HG03025 (cell line): ENCODE data around the gene PGA5.
"Not testable (repeated sequence)": the region's sequence is repeated elsewhere in the genome, so short reads cannot be mapped to it uniquely, and the experiment has no call there.

Experiments used
- ATAC-seq: cut with Tn5 transposase; IDR thresholded peaks from one replicate; pipeline ENCODE4 v1.9.1; 2021; ENCODE audit warnings: mild to moderate bottlenecking, moderate library complexity; ENCODE audit not compliant: unreplicated experiment, low FRiP score

Gene PGA5

GRCh38 chr11:61240875-61241274, at the start of gene PGA5:
PGA5 (plus strand) TSS chr11:61241175; CDS start chr11:61241227, 52 bp downstream.
- ATAC-seq, result not testable (repeated sequence)

- ATAC-seq, result no peak
Measured at GRCh38 chr11:61193596-61193995, 47.4 kb upstream of the PGA5 start.

DNA sequence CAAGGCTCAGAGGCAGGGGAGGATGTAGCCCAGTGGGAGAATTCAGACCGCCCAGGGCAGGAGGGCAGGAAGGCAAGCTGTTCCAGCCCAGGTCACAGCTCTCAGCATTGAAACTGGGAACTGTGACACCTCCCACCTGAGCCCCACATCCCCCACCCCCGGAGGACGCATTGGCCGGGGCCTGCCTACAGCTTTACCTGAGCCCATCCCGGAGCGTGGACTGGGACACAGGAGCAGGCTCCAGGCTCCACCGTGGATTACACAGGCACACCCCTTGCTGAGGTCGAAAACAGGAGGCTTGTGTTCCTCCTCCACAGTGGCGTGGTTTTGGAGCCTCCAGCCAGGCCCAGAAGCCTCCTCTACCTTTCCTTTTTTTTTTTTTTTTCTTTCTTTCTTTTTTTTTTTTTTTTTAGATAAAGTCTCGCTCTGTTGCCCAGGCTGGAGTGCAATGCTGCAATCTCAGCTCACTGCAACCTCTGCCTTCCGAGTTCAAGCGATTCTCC, 46.8 kb upstream of the PGA5 start:
- ATAC-seq, result no peak

DNA sequence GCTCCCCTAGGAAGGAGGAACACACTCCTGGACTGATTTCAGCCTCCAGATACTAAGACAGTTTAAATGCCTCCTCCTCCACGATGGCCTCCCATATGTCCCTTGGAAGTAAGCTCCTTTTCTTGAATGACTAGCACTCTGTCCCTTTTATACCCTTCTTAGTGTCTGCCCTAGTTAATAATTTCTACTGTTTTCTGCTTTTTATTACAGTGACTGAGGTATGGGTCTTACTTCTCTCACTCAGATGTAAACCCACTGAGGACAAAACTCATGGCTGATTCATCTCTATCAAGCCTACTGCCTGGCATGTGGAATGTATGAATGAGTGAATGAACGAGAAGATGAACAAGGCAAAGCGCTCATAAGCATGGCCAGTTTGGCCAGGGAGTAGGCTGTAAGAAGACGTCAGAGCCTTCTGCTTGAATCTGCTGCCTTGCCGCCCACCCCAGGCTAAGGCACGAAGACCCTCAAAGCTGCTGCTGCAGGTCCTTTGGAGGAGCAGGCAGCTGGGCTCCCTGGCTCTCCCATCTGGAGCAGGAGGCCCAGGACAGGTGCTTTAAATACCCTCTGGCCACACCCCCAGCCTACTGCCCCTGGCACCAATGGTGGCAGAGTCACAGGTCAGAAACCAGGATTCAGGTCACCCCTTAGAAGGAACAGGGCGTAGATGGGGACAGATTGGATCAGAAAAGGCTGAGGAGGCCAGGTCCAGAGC, 45.8 kb upstream of the PGA5 start:
- ATAC-seq, result no peak

GRCh38 chr11:61195719-61196118, 45.3 kb upstream of the PGA5 start:
- ATAC-seq, result no peak

DNA sequence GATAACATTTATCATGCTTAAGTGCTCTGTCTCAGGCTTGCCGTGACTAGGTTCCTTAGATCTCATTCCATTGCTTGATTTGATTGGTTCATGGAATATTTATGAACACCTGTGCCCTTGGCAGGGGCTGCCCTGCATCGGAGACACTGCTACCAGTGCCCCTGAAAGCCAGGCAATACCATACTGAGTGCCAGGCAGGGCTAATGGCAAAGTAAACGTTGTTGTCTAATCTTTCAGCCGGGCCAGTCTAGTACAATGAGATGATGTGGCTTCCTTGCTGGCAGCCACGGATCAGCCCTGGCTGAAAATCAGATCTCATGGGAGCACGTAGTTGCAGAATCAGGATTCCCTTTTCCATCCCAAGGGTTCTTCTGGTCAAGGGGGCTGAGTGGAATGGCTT, 42.6 kb upstream of the PGA5 start:
- no peak for ATAC-seq

DNA sequence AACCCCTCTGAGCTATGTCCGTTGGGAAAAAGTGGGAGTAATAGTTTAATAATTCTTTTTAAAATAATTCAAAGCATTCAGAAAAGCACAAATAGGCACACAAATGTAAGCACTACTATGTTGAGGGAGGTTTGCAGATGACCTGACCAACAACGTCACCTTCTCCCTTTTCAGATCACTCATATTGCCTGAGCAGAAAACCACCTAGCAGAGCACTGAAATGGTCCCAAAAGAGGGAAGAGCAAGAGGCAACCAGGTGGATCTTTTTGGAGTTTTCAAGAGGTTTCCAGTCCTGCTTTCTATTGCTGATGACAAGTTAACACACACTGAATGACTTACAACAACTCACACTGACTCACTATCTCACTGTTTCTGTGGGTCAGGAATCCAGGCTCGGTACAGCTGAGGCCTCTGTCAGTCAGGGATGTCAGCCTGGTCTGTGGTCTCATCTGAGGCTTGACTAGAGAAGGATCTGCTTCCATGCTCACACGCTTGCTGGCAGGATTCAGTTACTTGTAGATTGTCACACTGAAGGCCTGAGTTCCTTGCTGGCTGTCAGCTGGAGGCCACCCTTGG, 41.9 kb upstream of the PGA5 start:
- no peak for ATAC-seq

DNA sequence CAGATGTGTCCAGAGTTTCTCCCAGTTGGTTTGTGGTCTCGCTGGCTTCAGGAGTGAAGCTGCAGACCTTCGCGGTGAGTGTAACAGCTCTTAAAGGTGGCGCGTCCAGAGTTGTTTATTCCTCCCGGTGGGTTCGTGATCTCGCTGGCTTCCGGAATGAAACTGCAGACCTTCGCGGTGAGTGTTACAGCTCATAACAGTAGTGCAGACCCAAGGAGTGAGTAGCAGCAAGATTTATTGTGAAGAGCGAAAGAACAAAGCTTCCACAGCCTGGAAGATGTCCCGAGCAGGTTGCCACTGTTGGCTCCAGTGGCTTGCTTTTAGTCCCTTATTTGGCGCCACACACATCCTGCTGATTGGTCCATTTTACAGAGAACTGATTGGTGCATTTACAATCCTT, 39.5 kb upstream of the PGA5 start:
- ATAC-seq, result no peak

DNA sequence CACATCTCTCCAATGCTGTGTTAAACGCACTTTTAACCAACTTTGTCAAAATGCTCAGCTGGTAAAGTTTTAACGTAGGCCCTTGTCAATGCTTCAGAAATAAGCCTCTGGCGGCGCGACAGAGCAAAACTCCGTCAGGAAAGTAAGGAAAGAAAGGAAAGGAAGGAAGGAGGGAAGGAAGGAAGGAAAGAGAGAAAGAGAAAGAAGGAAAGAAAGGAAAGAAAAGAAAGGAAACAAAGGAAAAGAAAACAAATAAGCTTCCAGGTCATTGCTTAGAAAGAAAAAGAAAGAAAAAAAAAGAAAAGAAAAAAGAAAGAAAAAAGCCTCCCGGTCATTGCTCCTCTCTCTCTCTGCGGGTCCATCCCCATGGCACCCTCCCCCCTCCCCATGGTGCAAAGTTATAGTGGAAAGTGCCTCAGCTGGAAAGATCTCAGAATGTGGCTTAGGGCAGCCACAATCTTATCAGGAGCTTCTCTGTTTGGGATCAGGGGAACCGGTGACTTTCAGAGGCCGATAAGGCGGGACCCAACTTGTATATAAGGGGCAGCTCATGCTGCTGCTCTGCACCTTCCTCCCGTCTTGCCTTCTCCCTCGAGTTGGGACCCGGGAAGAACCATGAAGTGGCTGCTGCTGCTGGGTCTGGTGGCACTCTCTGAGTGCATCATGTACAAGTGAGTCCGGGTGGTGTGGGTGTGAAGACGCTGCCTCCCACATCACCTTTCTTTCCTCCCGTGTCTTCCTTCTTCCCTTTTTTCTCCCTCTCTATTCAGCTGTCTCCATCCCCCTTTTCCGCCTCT, 37.8 kb upstream of the PGA5 start, which contains the start of gene PGA3:
Gene PGA3 (plus strand): TSS at position 566 of the 797 bp plus-strand sequence. CDS start 50 bp downstream, at position 616.
- ATAC-seq, result not testable (repeated sequence)

GRCh38 chr11:61203873-61204272, 37.1 kb upstream of the PGA5 start:
- ATAC-seq, result not testable (repeated sequence)

GRCh38 chr11:61204502-61205059, 36.4 kb upstream of the PGA5 start:
- ATAC-seq, result not testable (repeated sequence)

DNA sequence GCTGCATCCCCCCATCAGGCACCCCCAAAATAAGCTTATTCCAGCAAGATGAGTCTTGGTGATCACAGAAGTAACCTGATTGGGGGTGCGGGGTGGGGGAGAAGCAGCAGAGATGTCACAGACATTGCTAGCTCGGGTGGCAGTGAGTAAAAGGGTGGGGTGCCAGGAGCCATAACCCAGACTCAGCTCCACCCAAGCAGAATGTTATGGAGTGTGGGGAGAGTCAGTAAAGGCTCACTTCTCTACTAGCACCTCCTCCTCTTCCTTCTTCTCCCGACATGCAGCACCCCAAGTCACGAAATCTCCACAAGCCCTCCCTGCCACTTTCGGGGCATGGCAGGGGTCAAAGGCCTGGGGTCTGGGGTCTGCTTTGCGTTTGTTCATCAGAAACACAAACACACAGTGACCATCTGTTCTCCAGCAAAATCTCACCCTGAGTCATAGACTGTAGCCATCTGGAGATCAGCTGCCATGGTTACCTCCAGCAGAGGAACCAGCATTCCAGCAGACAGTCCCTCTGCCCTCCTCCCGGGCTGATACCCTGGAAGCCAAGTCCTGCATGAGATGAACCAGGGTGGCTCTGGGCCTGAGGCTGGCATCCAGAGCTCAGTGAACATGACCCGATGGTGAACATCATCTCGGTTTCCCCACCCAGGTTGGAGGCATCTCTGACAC, 33.2 kb upstream of the PGA5 start:
- not testable (repeated sequence) for ATAC-seq

DNA sequence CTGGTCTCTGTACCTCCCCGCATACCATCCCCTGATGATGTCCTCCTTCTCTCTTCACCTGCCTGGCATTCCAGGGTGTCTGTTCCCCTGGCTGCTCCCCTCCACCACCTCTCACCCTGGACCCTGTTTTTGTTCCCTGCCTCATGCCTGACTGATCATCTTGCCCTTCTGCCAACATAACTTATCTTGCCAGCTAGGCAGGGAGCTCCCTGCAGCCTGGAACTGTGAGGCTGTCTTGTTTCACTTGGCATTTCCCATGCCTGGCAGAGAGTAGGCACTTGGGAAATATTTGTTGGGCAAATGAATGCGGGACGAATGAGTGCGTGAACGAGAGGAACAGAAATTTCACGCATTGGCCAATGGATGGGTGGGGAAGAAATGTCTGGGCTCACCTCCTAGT, 30.3 kb upstream of the PGA5 start:
- ATAC-seq, result not testable (repeated sequence)

GRCh38 chr11:61211327-61211952, 29.5 kb upstream of the PGA5 start:
- ATAC-seq, result not testable (repeated sequence)

DNA sequence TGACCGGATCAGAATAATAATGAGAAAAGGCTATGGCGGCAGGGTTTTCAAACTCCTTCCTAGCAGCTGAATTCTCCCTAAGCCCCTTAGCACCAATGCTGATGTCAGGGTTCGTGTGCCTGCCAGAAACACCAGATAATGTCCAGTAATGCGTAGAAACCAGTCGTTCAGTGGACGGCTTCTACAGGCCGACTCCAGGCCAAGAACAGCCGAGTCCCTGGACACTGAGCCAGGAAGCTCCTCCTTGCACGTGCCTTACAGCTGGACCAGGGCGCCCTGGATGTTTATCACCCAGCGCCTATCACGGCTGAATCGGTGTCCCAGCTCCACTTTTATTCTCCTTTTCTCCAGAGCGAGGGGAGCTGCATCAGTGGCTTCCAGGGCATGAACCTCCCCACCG, 28.8 kb upstream of the PGA5 start:
- ATAC-seq, result not testable (repeated sequence)

DNA sequence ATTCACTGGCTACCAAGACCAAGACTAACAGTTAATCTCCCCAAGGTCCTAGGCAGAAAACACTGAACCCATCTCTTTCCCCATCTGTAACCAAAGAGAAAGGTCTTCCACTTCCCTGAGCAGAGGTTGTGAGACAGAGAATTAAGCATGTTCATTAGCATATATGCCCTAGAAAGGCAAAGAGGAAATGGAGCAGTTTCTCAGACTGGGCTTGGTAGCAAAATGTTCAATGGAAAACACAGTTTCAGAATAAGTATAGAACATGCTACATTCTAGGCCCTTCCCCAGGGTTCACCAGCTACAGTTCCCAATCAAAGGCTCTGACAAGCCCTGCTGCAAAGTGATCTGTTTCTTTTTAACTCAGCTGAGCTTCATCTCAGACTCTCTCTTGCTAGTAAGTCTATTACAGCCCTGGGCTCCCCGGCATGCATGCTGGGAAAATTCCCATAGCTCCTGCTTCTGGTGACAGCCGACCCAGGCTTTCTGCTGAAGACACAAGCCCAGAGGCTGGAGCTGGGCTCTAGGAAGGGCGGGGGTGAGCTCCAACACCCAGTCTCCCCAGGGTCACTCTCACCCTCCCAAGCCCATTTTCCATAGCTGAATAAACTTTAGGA, 27.2 kb upstream of the PGA5 start:
- ATAC-seq, result not testable (repeated sequence)

DNA sequence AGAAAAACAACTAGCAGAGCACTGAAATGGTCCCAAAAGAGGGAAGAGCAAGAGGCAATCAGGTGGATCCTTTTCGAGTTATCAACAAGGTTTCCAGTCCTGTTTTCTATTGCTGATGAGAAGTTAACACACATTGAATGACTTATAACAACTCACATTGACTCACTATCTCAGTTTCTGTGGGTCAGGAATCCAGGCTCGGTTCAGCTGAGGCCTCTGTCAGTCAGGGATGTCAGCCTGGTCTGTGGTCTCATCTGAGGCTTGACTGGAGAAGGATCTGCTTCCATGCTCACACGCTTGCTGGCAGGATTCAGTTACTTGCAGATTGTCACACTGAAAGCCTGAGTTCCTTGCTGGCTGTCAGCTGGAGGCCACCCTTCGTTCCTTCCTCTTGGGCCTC, 22.7 kb upstream of the PGA5 start:
- not testable (repeated sequence) for ATAC-seq

- ATAC-seq, result not testable (repeated sequence)
Measured at GRCh38 chr11:61219016-61219415, 22.0 kb upstream of the PGA5 start.

- not testable (repeated sequence) for ATAC-seq
Measured at GRCh38 chr11:61222047-61222446, 18.9 kb upstream of the PGA5 start, which contains the start of gene PGA4. PGA4 (plus strand) TSS chr11:61222347; CDS start chr11:61222401, 54 bp downstream.
